Brain microvascular endothelial cell (primary cell): ENCODE data around the gene PIGA.

Source experiments
- DNase-seq: peaks from one replicate; pipeline ENCODE4 v3.0.0-alpha.2; 2020
- H3K27ac ChIP-seq: fragments of 250-450 bp; sonication (Bioruptor Pico); 2 replicates; pipeline ENCODE4 v1.5.1; 2020; ENCODE audit warnings: mild to moderate bottlenecking, moderate library complexity
- H3K27me3 ChIP-seq: fragments of 250-450 bp; sonication (Bioruptor Pico); replicated peaks from 2 replicates; pipeline ENCODE4 v1.5.1; 2020; ENCODE audit warnings: mild to moderate bottlenecking
- H3K36me3 ChIP-seq: fragments of 250-450 bp; sonication (Bioruptor Pico); replicated peaks from 2 replicates; pipeline ENCODE4 v1.5.1; 2020; ENCODE audit warnings: mild to moderate bottlenecking
- H3K4me3 ChIP-seq: 2 replicates; pipeline ENCODE4 v1.5.1; 2011; ENCODE audit warnings: low read depth, mild to moderate bottlenecking, control low read depth, low read length, moderate library complexity
- CTCF ChIP-seq: IDR thresholded peaks from 2 replicates; pipeline ENCODE4 v1.5.1; 2011; ENCODE audit warnings: low read depth, mild to moderate bottlenecking, moderate library complexity, low read length, control low read depth, inconsistent platforms; ENCODE audit errors: missing control alignments
- in situ Hi-C: cut with HindIII; loops from 2 replicates; pipeline ENCODE4 v1.10.0; 2017; ENCODE audit warnings: low sequenced_read_pairs, low pct_ligation_motif_present

PIGA gene

GRCh38 chrX:15335135-15336022, at the start of gene PIGA:
Gene PIGA (minus strand): TSS chrX:15335523. CDS start chrX:15331930, 3,593 bp downstream.
- Histone ChIP-seq H3K36me3 (no peaks in the 10 kb centered on the region), H3K27me3 (no peaks in the 10 kb centered on the region), H3K4me3 (peak within 1 kb of the TSS; percentile 71), H3K27ac (peak within 1 kb of the TSS; percentile 77)
- in situ Hi-C loops, result no loop called here
- TF ChIP-seq CTCF, result no peak
- peak; percentile 96 for DNase-seq

GRCh38 chrX:15384304-15384703, 49.0 kb upstream of the PIGA start, which contains the start of gene VEGFD:
Gene VEGFD (minus strand): TSS chrX:15384413. CDS start chrX:15383946, 467 bp downstream.
- no peaks in the 10 kb centered on the region for H3K36me3 ChIP-seq
- in situ Hi-C loops, result no loop called here
- no peaks in the 10 kb centered on the region for H3K27me3 ChIP-seq
- DNase-seq, result peak; percentile 2
- H3K4me3 ChIP-seq, result no peak within 1 kb of the TSS
- no peak within 1 kb of the TSS for H3K27ac ChIP-seq
- TF ChIP-seq CTCF, result no peak

- no peak for DNase-seq
- in situ Hi-C loops, result no loop called here
- Histone ChIP-seq H3K27me3 (no peaks in the 10 kb centered on the region), H3K4me3 (no peak overlapping the region), H3K27ac (no peak overlapping the region), H3K36me3 (no peaks in the 10 kb centered on the region)
- peak; percentile 10 for TF ChIP-seq CTCF
Observed at GRCh38 chrX:15382813-15383212, 47.5 kb upstream of the PIGA start.

GRCh38 chrX:15376956-15377355, 41.6 kb upstream of the PIGA start:
- Histone ChIP-seq H3K27ac (no peak overlapping the region), H3K36me3 (no peaks in the 10 kb centered on the region), H3K27me3 (no peaks in the 10 kb centered on the region), H3K4me3 (no peak overlapping the region)
- no peak for TF ChIP-seq CTCF
- DNase-seq, result no peak
- in situ Hi-C loops, result no loop called here

GRCh38 chrX:15373976-15374375, 38.7 kb upstream of the PIGA start:
- no peak for DNase-seq
- no peak for TF ChIP-seq CTCF
- Histone ChIP-seq H3K4me3 (no peak overlapping the region), H3K36me3 (no peaks in the 10 kb centered on the region), H3K27ac (no peak overlapping the region), H3K27me3 (no peaks in the 10 kb centered on the region)
- in situ Hi-C loops, result no loop called here
